Mesenteric fat pad (tissue), 1 donor: ENCODE results near the gene HOXC5. TPM values are rescaled to one million over a fixed set of nuclear protein-coding genes. Genes with fewer than 3 reads are reported as not detected.
A peak's percentile ranks its signal among the peaks of the same experiment; 100 is the strongest.

Experiments
- DNase-seq: peaks from one replicate; pipeline ENCODE4 v3.0.0-alpha.2; 2020; ENCODE audit warnings: low spot score
- total RNA-seq: library from RNA; stranded (reverse); fragmentation: NEBNext Ultra II Directional; extraction: Animal tissue kit (Norgen Biotek cat#: 25700); gene quantifications from one replicate; pipeline ENCODE4 v1.2.1, GENCODE V29; 2021
- donor health status: DM: yes; HTN: yes; CAD: no.

HOXC5 gene
- total RNA-seq, 1 donor from 2014 or later = 0.55 TPM

DNA sequence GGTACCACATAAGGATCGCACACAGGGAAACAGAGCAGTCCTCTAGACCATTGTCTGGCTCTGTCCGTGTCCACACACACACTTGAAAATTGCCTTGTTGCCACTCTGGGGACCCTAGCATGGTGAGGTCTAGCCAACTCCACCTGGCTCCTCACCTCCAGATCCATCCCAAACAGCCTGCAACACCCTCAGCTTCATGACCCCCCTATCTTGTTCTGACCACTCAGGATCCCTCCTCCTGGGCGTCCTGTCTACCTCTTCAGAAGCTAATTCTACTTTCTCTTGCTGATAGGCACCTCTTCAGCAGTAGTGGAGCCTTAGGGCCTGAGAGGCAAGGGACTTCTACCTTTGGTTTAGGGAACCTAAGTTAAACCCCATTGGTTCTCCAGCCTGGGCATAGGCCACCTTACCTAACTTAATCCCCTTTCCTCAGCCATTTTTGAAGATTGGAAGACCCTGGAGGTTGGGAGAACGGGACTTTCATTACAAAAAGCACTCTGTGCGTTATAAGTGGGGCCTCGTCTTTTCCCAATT is 697 bp upstream of the HOXC5 start:
- DNase-seq = no peak

DNA sequence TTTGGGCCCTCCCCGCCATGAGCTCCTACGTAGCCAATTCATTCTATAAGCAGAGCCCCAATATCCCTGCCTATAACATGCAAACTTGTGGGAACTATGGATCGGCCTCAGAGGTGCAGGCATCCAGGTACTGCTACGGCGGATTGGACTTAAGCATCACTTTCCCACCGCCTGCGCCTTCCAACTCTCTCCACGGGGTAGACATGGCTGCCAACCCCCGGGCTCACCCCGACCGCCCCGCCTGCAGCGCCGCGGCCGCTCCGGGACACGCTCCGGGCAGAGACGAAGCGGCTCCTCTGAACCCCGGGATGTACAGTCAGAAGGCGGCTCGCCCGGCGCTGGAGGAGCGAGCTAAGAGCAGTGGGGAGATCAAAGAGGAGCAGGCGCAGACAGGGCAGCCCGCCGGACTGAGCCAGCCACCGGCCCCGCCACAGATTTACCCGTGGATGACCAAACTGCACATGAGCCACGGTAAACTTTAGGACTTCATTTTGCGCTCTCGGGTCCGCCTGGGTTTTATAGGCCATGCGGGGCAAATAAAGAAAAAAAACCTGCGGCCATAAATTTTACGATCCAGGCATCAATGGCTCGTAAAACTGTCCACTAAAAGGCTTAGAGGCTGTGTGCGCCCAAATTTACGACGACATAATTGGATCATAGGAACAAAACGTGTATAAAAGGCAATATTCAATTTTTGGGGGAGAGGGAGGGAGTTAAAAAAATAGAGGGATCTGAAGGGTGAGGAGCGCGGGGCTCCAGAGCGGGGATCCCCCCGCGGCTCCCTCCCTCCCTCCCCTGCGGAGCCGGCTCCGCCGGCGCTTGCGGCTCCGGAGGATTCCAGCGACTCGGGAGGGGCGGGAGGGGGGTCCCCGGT is 493 bp downstream of the HOXC5 start:
- DNase-seq = no peak

DNA sequence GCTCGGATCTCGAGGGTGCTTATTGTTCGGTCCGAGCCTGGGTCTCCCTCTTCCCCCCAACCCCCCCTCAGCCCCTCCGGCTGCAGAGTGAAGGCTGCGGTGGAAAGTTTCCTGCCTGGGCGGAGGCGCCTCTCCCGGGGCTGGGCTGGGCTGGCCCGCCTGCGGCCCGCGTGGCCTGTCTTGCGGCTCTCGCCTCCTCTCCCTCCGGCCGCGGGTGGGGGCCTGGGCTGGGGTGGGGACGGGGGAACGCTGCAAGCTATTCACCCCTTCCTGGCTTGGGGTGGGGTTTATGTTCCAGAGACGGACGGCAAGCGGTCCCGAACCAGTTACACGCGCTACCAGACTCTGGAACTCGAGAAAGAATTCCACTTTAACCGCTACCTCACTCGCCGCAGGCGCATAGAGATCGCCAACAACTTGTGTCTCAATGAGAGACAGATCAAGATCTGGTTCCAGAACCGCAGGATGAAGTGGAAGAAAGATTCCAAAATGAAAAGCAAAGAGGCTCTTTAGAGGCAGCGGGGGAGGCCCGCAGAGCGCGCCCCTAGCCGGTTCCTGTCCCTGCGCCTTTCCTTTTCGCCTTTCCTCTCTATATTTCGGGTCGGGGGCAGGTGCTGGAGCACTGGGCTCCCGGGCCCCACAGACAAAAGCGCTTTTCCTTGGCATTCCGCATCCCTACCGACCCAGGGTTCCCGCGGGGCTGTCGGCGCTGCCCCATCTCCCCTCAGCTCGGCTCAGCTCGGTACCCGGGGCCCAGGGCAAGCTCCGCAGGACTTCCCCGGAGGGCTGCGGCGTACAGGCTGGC is 1.3 kb downstream of the HOXC5 start:
- no peak for DNase-seq

DNA sequence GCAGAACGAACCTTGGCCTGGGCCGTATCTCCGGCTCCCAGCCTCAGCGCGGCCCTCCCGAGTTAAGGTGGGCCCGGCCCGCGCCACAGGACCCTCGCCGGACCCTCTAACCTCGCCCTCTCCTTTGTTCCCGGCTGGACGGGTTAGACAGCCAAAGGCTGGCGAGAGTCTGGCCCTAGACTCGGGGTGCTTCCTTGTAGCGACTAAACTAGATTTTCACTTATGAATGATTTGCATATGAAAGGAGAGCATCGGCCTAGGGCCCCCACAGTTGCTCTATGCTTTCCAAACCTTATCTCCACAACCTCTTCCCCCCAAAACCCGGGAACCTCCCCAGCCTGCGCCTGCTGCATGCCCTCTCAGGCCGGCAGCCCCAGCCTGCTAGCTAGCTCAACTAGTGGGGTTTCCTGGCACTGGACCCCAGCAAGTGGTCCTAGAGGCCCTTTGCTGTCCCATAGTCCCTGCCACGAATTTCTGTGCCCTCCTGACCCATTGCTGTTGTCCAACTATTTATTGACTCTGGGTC is 2.0 kb downstream of the HOXC5 start:
- DNase-seq = no peak

DNA sequence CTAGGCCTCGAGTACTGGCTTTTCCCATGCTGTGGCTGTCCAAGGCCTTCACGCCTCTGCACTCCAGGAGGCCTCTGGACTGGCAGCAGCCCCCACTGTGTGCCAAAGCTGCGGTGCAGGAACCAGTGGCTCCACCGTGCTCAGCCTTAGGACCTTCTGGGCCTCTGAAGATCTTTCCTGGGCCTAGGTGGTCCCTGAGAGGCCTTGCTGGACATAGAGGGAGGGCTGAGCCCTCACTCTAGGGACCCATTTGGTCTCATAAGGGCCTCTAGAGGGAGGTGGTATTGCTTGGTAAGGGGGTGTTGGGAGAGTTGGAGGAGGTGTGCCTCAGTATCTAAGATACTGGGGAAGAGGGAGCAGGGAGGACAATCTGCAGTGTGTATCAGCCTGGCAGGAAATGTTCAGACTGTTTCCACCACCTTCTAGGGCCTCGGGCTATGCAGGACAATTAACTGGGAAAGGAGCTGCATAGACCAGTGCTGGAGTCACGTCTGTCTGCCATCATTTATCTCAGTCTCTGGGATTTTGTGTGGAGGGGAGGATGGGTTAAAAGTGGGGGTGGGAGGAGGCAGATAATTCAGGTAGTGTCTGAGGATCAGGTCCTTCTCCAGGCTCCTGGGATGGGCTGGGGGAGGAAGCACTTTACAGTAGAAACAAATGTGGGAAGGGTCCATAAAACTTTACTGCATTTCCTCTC is 2.9 kb downstream of the HOXC5 start:
- DNase-seq = no peak

DNA sequence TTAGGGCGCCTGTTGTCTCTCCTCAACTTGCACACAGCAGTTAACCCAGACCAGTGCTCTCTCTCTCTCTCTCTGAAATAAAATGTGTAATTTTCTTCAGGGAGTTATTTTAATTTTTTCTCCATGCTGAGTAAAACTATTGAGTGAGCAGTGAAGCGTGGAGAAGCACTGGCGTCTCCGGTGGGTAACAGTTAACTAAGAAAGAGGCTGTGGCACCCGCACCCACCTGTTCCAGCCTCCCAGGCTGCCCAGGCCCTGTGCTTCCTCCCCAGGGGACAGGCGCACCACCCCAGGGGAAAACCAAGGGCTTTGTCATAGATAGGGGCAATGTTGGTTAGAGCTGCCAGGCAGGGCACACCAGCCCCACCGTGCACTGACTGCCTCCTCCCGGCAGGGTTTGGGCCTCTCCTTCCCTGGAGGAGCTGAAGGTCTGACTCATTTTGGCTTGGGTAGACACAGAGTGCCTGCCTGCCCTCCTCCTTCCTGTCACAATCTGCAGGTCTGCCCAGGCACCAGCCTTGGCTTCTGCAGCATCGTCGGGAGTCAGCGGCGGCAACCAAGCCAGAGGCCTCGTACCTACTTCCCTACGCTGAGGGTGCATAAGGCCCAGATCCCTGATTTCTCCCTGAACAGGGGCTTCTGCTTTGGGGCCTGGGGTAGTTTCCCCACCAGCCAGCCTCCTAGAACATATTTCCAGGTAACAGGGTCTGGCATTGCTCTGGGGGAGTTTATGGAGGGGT is 3.9 kb downstream of the HOXC5 start:
- DNase-seq = no peak

DNA sequence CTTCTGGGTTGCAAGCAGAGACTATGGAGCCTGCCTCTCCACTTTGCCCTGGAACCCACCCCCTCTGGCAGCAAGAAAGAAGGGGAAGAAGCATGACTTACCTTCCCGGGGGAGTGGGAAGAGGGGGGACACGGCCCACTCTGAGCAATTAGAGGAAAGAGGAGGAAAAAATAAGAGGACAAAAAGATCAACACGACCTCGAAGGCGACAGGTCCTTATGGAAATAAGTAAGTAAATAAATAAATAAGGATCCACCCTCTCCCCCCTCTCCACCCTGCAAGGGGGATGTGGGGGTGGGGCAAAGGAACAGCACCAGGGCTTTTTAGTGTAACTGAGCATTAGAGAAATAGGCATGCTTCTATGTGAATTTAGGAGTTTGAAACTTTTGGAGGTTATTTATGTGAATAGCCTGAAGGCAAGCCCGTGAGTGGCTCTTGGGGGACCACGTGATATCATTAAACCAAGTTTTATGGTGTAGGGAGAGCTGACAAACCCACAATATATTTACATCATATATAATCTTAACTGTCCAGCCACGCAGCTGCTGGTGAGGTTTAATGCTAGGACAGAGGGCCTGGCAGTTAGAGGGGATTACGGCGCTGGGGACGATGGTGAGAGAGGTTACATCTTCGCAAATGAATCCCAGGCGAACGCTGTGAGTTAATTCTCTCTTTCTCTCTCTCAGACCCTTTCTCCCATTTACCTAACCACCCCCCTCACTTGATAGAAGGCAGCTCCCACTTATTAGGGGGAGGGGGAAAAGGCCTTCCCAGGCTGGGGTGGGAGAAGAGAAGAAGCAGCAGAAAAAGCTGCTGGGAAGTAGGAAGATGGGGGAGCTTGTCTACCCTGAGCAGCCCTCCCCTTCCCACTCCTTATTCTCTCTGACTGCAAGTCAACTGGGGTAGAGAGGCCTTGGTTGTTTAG is 4.8 kb downstream of the HOXC5 start:
- DNase-seq = no peak

DNA sequence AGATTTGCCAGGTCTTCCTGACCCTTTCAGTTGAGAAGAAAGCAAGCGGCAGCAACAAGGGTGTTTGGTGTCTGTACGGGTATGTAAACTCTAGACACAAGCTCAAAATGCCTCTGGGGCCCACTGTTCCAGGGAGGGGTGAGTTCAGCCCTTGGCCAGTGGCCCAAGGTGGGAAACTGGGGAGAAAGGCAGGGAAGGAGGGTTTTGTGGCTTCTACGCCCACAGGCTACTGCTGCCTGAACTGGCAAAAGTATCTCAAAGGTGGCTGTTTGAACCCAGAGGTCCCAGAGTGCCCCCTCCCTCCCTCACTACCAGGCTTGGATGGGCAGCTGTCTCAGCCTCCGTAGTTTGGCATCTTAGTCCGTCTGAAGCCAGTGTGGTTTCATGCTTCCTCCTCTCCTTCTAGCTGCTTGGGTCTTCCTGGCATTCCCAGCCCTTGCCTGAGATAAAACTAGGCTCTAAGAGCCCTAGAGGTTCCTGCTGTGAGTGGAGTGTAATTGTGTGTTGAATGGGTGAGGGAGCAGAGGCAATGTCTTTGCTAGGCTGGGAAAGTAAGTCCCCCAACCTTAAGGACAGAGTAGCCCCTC is 5.5 kb downstream of the HOXC5 start:
- DNase-seq = no peak

DNA sequence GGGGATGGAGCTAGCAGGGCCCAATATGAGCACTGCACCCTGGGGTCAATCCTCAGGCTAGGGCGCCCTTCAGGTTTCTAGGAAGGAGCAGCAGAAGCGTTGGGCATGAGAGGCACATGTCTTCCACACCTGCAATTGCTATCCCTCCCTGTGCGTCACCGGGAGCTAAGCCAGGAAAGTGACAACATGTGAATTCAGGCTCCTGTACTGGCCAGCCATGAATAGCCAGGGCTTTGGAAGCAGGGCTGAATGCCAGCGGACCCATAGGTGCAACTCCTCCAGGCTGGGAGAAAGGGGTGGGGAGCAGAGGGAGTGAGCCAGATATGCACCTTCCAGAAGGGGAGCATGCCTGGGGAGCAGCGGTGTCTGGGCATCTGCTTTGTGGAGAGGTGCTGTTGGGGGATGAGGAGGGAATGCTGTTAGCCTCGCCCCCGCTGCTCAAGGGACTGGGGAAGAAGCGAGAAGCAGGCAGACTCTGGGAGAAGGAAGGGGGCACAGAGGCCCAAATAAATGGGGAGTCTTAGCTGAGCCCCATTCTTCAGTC is 6.1 kb downstream of the HOXC5 start:
- no peak for DNase-seq

DNA sequence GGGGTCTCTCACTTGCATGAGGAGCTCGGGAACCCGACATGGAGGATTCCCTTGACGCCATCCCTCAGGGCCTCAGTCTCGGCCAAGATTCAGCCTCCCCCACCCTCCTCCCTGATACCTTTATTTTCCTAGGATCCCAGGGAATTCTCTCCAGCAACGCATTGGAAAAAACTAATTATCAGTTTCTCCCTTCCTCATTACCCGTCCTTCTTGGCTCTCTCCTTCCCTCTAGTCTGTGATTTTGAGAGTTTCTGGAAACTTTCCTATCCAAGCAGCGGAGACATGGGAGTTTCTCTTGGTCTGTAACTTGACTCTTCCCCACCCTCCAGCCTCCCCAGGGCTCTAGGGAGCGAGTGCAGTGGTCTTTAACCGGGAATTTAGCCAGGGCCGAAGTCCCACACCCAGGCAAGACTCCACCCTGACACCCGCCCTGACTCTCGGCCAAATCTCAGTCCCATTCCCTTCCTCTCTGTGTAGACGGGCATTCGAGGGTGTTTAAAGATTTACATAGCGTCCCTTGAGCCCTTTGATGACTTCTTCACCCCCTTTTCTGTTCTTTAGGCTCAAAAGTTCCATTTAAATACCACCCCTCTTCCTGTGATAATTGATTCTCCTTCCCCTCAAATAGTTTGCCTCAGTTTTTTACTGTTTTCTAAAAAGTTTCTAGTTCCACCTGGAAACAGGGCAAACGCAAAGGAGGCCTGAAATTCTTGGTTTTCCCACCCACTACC is 6.7 kb downstream of the HOXC5 start:
- no peak for DNase-seq

DNA sequence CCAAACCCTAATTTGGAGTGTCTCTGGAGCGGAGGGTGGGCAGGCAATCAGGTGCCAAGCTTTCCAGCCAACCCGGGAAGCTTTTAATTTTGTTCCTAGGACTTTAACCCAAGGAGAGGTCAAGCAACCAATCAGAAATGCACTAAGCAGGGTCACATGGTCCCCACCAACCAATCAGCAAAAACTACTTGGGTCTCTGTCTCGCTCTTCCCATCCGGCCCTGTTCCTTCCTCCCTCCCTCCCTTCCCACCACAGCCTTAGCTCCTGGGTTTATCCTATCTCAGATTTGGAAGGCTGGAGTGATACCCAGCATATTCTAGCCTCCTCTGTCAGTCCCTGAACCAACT is 7.3 kb downstream of the HOXC5 start:
- DNase-seq = no peak

DNA sequence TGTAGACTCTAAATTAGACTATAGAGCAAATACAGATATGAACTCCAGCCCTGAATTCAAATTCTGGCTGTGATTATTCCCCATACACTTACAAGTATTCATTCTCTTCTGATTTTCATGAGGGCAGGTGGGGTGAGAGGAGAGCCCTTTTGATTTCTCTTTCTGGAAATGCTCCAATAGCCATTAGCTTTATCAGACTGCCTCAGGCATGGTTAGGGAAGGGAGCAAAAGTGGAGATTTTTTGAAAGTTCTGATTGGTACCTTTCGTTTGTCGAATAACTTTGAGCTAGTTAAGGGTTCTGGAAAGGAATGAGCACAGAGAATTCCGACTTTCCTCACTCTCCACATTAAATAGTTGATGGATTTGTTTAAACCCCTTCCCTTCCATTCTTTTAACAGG is 7.8 kb downstream of the HOXC5 start:
- DNase-seq = no peak

DNA sequence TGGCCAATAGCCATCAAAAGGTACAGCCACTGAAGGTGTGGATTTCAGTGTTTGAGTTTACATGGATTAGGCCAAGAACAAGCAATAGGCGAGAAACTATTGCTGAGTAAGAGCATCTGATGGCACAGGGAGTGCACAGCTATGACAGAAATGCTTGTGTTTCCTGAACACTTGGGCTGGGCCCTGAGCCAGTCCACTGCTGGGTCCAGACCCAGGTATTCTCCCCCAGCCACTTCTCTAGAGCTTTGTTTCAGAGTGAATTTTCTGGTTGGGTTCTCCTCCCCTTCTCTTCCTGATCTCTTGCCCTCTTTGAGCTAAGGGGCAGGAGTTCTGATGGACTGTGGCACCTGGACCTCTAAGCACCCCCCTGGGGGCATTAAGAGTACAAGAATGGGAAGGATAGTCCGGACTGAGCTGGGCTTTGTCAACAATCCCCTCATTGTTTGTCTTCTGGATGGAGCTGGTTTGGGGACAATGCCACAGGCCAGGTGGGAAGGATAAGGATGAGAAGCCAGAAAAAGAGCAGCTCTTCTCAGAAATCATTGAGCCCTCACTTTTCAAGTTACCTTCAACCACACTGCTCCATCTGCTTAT is 8.3 kb downstream of the HOXC5 start:
- peak; percentile 39 for DNase-seq

DNA sequence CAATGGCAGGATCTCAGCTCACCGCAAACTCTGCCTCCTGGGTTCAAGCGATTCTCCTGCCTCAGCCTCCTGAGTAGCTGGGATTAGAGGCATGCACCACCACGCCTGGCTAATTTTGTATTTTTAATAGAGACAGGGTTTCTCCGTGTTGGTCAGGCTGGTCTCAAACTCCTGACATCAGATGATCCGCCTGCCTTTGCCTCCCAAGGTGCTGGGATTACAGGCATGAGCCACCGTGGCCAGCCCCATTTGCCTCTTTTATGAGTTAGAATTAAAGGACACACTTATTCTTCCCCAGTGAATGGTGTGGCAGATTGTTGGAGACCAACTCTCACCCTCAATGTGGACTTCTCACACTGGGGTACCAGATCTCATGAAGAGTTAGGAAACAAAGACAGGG is 9.2 kb downstream of the HOXC5 start:
- DNase-seq = peak; percentile 49

DNA sequence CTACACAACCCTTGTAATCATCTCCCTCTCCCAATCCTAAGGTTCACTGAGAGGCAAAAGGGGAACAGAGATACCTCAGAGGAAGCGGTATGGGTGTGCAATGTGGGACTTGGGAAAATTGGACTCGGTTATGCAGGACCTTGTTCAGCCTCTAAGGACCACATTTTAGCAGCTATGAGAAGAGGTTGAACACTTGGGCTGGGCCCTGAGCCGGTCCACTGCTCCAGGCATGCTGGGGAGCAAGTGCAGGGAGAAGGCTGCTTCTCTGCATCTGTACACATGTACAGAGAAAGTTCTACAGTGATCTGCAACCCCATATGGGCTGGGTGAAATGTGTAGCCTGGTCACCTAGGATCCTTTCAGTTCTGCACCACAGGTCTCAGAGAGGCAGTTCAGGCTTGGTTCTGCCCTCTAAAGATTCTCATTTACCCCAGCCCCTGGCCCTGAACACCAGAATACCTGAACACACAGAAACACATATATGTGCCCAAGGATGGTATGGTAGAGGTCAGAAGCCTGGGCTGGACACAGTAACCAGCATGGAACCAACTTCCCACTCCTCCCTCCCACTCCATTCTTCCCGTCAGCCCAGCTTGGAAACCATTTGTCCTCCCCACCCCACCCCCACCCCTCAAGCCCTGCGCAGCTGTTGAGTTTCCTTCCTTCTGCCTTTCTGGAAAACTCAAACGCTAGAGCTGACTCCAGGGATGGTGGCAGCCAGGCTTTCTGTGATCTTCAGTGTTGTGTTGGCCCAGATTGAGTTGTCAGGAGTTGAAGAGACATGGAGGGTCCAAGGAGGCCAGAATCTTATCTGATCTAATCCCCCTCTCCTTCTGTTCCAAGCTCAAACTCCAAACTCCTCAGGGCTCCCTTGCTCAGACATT is 10.4 kb downstream of the HOXC5 start:
- peak; percentile 41 for DNase-seq

DNA sequence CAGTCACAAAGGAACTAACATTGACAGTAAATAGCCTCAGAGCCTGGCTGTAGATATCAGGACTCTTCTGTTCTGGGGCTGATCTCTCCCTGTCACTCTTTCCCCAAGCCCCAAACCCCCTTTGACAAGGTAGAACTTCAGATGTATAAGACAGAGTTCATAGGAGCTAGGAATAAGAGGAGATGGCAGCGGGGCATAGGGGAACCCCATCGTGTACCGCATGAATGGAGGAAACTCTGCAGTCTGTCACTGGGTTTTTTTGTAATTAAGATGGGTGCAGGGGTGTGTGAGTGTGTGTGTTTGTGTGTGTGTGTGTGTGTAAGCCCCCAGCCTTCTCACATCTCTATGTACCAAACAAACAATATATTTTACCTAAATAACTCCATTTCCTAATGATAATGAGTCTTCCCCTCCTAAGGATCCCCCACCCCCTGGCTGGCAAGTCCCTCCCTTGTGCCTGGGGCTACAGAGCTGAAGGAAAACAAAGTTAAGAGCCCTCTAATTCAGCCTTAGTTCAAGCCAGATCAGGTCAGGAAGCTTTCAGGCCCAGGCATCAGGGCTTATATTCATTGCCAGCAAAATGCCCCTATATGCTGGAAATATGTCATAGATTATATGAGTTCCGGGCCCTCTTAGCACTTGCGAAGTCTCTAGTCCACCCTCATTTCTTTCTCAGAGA is 11.7 kb downstream of the HOXC5 start:
- peak; percentile 24 for DNase-seq
